ENCODE measurements around the gene SHC2.
"Not testable (repeated sequence)": the region's sequence is repeated elsewhere in the genome, so short reads cannot be mapped to it uniquely, and the experiment has no call there.

SHC2 gene

DNA sequence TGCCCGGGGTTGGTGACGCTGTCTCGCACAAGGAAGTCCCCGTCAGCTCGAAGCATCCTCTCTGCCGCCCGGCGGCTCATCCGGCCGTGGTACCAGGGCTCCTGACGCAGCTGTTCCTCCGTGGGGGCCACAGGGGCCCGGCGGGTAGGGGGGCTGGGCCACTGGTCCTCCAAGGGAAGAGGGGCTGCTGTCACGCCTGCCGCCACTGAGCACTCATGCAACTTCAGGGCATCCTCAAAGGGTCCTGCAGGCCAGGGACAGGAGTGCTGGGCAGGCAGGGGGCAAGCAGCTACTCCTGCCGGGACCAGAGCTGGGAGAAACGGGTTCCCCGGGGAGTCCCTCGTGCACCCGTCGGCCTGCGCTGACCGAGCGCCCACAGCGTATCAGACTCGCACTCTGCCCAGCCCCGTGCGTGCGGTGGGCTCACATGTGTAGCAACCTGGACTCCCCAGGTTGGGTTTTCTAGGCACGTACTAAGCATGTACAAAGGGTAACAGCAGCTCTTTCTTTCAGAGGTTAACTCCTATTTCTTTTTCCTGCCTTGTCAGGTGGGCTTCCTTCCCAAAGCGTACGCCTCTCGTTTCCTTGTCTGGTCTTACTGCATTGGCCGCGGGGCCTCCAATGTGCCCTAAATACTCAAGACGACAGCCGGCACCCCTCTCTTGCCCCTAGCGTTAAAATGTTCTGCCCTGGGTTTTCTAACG, 38.5 kb downstream of the SHC2 start:
- DNase-seq, result no peak

DNA sequence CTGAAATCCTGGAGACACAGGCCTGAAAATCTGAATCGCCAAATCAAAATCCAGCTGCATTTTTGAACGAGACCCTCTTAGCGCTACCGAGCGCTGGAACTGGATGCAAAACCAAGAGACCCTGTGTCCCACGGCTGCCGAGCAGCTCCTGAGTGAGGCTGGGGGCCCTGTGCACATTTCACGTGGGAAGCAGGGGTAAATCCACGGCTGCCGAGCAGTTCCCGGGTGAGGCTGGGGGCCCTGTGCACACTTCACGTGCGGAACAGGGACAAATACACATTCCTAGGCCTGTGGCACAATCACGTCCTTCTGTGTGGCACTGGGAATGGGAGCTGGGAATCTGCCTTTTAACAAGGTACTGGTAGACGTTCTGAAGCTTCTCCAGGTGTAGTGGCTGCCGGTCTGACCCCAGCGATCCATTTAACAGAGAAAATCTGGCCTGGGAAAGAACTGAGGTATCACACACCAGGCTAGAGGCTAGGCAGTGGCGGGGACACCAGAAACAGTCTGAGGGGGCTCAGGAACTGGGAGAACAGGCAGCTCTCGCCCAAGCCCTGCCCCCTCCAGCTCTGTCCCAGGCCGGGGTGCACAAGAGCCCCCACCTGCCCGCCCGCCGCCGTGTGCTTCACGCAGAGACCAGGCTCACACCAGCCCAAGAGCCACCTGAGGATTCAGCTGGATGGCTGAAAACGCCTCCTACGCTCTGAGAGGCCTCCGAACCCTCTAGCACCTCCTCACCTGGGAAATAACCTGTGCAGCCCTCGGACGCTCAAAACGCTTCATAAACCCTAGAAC, 40.9 kb downstream of the SHC2 start:
- DNase-seq, result no peak

DNA sequence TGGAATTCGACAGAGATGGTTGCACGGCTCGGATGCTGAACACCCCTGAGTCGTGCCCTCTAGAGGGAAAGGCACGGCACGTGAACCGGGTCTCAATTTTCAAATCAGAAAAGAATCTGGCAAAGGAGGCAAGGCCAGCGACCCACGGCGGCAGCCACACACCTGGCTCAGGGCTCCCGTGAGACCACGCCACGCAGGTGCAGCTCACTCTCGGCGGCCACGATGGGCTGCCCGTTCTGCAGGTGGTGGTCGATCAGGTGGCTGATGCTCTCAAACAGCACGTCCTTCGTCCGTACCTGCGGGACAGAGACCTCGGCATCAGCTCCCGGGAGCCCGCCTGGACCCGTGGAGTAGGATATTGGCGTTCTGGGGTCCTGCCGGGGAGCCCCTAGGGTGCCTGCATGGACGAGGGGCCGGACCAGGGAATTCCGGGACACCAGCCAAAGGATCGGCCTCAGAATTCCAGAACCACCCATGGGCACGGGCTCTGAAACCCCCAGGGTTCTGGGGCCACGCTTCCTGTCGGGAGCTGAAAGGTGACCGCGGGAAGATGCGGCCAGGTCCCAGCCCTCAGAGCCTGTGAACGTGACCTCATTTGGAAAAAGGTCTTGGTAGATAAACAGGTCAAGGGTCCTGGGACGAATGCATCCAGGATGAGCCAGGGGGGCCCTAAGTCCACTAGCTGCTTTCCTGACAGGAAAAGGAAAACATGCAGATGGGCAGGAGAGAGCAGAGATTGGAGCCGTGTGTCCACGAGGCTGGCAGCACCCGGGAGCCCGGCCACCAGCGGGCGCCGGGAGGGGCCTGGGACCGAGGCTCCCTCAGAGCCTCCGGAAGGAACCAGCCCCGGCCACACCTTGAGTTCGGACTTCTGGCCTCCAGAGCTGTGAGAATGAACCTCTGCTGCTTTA, 41.8 kb downstream of the SHC2 start:
- no peak for DNase-seq

DNA sequence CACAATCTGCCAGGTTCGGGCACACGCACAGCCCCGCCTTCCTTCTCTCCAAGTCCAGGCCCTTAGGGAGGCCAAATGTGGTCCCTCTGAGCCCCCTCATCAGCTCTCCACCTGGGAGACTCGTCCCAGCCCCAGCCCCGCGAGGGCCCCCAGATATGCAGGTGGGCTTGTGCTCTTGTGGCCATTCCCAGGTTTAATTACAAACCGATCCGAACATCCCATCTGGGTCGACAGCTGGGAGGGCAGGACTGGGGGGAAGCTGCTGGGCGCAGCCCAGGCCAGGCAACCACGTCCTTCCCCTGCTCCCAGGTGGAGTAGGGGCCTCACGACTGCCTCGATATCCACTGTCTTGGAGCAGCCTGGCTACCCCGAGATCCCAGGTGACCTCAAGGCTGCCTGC, 44.4 kb downstream of the SHC2 start:
- no peak for DNase-seq

DNA sequence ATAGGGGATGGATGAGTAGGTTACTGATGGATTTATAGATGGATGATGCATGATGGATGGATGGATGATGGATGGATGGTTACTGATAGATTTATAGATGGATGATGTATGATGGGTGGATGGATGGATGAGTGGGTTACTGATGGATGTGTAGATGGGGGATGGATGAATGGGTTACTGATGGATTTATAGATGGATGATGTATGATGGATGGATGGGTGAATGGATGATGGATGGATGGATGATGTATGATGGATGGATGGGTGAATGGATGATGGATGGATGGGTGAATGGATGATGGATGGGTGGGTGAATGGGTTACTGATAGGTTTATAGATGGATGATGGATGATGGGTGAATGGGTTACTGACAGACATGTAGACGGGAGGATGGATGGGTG, 45.5 kb downstream of the SHC2 start:
- no peak for DNase-seq

DNA sequence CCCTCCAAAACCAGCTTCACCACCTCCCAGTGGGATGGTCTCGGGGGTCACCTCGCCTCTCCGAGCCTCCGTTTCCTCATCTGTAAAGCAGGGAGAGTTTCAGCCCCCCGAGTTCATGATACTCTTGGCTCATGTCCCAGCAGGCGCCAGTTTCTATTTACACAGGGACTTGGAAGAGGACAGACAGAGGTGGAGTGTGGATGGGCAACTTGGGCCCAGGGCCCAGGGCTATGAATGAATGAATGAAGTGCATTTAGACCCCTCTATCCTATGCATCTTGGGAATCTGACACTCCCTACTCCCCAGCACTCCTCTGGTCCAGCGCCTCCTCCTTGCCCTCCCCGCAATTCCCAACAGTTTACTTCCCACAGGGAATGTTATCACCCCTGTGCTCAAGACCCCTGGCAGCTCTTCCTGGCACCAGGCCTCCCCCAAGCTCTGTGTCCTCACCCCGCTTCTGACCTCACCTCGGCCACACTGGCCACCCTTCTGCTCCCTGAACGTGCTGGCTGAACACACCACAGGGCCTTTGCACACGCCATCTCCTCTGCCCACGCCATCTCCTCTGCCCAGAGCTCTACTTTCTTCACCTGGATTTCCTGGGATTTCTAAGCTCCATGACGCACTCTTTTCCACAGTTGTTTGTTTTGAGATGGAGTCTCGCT, 46.9 kb downstream of the SHC2 start:
- no peak for DNase-seq

DNA sequence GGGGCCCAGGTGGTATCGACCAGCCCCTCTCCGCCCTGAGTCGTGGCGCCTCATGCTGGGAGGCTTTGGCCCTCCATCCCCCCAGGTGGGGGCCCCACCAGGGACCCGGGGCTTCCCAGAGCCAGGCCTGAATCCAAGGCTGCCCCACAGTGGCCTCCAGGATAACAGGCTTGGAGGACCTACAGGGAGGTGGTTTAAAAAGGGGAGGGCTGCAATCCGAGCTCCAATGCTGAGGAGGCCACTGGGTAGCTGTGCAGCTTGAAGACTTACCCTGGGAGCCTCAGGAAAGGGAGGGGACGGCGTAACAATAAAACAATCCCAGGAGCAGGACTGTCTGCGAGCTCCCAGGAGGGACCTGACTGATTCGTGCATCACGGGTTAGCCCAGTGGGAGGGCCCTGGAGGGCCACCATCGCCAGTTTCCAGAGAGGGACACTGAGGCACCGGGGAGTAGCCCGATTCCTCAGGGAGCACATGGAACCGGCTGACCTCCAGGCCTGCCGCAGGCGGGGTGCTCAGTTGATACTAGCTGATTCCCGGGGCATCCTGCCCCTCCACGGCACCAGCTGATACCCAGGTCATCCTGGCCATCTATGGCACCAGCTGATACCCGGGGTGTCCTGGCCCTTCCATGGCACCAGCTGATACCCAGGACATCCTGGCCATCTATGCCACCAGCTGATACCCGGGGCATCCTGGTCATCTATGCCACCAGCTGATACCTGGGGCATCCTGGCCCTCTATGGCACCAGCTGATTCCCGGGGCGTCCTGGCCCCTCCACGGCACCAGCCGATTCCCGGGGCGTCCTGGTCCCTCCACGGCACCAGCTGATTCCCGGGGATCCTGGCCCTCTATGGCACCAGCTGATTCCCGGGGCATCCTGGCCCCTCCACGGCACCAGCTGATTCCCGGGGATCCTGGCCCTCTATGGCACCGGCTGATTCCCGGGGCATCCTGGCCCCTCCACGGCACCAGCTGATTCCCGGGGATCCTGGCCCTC, 48.2 kb downstream of the SHC2 start:
- no peak for DNase-seq

DNA sequence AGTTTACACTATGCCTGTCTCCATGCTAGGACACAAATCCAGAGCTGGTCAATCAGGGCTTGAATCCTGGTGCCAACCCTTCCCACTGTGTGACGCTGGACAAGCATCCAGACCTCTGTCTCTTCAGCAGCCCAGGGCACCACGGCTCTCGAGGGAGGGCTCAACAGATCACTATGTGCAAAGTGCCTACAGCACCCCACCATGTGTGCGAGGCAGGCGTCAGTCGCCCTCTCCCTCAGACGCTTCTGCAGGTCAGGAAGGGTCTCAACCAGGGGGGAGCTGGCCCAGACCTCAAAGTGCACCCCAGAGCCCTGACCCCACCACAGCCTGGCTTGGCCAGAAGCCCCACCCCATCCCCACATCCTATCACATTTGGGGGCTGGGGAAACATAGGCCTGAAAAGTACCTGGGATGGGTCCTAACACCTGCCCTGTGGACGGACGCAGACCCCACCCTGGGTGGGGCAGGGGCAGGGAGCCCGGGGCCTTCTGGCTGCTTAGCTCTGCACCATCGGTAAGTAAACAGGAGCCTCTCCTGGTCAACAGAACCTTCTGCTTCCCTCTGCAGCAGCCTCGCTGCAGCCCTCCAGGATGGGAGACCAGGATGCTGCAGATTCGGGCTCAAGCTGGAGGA, 49.0 kb downstream of the SHC2 start:
- DNase-seq, result no peak

DNA sequence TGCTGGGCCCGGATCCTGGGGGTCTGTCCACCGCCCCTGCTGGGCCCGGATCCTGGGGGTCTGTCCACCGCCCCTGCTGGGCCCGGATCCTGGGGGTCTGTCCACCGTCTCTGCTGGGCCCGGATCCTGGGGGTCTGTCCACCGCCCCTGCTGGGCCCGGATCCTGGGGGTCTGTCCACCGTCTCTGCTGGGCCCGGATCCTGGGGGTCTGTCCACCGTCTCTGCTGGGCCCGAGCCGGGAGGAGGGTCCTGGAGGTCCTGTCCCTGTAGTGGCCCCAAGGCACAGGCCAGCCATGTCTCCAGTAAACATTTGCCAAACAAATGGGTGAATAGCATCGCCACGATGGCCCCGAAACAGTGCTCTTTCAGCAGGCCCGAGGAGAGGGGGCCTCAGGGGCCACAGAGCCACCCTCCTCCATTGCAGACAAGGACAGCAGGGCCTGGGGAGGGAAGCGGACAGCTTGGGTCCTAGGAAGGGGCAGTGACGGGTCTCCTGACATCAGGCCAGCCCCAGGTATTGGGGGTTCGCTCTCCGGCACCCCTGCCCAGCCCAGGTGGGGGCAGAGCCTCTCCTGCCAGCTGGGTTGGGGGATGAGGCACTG, 49.6 kb downstream of the SHC2 start:
- not testable (repeated sequence) for DNase-seq

DNA sequence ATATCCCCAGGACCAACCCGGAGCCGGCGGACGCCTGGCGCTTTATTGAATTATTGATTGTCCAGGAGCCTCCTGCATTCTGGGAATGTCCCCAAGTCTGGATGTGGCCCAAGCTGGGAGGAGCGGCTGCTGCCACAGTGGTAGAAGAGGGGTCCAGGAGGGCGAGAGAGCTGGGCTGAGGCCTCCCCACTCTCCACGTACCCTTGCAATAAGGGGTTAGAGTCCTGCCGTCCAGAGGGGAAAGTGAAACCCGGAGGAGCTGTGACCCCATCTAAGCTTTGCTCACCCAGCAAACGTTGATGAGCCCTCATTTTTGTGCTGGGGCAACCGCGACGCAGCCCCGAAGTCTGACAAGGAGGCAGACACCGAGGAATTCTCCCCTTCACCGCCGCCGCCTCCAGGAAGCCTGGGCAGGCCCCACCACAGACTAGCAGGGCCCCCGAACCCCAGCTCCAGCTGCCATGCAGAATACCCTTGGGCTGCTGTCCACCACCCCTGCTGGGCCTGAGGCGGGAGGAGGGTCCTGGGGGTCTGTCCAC, 50.5 kb downstream of the SHC2 start:
- DNase-seq, result no peak

DNA sequence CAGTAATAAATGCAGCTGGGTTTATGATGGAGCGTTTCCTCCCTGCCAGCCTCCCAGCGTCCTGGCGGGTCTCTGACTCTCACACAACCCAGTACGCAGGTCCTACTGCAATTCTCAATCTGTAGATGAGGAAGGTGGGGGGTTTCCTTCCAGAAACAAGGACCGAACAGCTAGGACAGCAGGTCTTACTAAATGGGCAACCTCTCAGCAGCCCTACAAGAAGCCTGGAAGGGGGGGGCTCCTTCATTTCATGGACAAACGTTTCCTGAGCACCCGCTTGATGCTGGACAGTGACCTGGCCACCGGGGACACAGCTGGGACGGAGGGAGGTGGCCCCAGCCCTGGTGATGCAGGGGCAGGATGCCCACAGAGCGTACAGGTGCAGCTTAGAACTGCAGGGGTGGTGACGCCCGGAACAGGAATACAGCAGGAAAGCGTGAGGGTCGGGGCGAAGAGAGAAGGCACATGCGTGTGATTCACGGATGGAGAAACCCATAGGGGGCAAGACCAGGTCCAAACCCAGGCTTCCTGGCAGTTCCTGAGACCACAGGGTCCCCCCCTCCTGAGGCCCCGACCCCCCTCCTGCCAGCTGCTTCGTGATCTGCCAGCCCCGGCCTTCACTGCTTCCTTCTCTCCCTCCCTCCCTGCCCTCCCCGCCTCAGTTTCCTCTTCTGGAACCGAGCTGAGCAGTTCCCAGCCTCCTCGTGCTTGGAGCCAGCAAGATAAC, 51.2 kb downstream of the SHC2 start:
- DNase-seq, result no peak

DNA sequence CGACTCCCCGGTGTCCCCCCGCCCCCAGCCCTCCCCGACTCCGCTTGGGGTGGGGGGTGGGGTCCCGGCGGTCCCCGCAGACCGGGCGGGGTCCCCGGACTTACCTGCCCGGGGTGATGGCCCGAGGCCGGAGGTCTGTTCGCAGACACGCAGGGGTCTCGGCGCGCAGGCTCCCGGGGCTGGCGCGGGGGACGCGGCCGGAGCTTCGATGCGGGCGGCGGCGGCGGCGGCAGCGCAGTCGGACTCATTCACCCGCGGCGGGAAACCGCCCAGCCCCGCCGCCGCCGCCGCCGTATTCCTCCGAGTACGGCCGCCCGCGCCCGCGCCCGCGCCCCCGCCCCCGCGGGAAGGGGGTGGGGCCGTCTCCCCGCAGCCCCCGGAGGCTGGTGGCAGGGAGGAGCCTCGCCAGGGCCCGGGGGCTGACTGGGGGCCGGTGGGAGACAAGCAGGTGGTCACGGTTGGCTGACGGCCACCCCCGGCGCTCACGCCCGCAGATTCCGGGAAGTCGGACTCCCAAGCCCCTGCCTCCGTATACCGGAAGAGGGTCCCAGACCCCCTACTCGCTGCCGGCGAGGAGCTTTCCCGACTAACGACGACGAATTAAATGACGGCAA, 51.8 kb downstream of the SHC2 start, which contains the start of gene C2CD4C:
TSS of gene C2CD4C (minus strand) at position 246 of the 614 bp plus-strand sequence. CDS start 786 bp downstream, outside the sequence.
- DNase-seq, result peak; percentile 16

DNA sequence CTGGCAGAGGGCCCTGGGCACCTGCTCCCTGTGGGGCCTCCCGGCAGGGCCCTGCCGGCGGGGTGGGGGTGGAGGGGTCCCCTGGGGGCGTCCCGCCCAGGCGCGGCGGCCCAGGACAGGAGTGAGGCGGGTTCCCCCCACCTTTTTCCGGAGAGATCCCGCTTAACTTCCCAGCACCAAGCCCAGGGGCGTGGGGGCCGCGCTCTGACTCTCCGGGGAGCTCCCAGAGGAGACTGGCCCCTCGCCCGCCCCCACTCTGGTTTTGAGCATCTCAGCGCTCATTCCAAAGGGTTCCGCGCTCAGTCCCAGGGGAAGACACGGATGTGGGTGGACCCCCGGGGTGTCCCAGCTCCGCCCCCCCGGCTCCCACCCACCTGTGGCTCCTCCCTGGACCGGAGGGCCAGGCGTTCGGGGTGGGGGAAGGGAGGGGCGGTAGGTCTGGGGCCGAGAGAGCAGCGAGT, 52.4 kb downstream of the SHC2 start:
- no peak for DNase-seq

DNA sequence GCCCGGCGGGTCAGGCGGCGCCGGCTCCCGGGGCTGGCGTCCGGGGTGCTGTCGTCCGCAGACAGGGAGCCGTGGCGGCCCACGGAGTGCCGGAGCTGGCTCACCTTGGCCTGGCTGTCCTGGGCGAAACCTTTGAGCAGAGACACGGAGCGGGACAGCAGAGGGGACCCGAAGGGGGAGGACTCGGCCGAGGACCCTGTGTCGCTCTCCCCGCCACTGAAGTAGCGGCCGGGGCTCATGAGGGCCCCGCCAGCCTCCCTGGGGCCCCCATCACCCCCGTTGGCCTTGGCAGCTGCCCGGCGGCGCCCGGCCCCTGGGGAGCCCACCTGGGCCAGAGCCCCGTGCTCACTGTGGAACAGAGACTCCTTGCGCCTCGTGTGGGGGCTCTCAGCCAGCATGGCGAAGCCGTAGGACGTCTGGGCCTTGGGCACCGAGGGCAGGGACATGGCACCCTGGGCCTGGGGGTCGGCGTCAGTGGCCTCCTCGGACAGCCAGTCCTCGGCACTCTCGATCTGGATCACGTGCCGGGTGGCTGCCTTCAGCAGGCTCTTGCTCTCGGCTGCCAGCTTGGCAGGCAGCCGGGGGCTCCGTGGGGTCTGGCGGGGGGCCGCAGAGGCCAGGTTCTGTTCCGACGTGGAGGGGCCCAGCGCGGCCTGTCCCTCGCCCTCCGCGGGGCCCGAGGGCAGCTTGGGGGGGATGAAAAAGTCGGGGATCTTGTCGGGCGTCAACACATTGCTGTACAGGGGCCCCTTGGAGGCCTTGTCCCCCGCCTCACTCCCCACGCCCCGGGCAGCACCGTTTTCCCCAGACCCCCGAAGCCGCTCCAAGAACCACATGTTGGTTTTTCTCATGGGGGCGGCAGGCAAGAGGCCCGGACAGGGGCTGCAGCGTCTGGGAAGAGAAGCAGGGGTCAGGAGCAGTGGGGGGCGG, 53.1 kb downstream of the SHC2 start:
- no peak for DNase-seq

DNA sequence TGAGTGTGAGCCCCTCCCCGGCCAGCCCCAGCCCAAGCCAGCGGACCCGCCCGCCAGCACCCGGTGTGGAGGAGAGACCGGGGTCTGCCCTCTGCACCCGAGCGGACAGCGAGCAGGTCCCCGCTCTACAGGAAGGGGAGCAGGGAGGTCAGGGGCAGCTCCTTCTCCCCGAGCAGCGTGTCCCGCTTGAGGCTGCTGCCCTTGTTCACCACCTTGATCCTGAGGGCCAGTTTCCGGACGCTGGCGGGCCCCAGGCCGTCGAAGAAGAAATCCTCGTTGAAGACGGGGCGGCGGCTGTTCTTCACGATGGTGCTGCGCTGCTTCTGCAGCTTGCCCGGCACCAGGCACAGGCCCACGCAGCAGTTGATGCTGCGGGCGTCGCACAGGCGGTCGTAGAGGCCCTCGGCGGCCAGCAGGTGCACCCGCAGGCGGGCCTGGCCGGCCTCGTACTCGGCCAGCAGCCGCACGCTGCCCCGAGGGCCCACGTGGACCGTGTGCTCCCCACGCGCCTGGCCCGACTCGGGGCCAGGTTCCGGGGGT, 53.8 kb downstream of the SHC2 start:
- no peak for DNase-seq

DNA sequence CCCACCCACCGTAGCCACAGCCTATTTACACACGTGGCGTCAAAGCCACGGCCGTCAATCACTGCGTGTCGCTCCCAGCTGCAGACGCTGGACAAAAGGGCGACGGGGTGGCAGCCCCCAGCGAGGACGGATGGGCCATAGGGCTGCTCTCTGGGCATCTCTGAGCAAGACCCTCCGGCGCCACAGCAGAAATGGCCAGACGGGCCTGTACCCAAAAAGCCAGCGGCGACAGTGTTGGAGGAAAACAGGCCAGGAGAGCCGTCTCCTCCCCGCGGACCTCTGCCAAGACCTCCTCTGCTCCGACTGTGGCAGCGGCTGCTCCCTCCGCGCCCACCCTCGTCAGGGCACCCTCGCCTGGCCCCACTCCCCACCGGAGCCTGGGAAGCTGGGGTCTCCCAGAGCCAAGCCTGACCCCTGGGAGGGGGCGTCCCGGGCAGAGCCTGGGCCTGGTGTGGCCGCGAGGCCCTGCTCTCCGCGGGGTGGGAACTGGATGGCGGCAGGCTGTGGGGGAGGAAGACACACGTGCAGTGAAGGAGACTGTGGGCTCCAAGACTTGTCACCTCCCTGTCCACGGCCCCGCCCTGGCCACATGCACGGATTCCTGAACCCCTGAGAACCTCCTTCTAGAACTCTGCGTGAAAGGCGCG, 54.6 kb downstream of the SHC2 start:
- DNase-seq, result no peak
